Endothelial cell of umbilical vein (primary cell): ENCODE data around the gene COX18.

ENCODE experiments used
- EZH2 ChIP-seq: IDR thresholded peaks from 2 replicates; pipeline ENCODE4 v1.6.1; 2012; ENCODE audit warnings: borderline replicate concordance, low read depth, mild to moderate bottlenecking, moderate library complexity, low read length, inconsistent platforms; ENCODE audit not compliant: severe bottlenecking
- FOS ChIP-seq: IDR thresholded peaks from 2 replicates; pipeline ENCODE4 v1.6.1; 2011; ENCODE audit warnings: mild to moderate bottlenecking, low read length, moderate library complexity, borderline replicate concordance; ENCODE audit not compliant: insufficient read depth
- POLR2AphosphoS5 ChIP-seq: IDR thresholded peaks from 2 replicates; pipeline ENCODE4 v1.6.1; 2012; ENCODE audit warnings: low read depth, mild to moderate bottlenecking, control low read depth, low read length, moderate library complexity; ENCODE audit not compliant: insufficient read depth
- TF ChIP-seq, protein P1 (sequence below), 2 donors: IDR thresholded peaks; 1 replicate in 1 of 2; 2 replicates in 1 of 2; pipeline ENCODE4 v1.5.1; 2011; ENCODE audit warnings: low read length in 2 of 2, mild to moderate bottlenecking in 2 of 2, moderate library complexity in 2 of 2, control low read depth in 1 of 2, inconsistent platforms in 1 of 2, low read depth in 1 of 2; ENCODE audit not compliant: insufficient read depth in 1 of 2; ENCODE audit errors: extremely low read depth in 1 of 2
- TF ChIP-seq, protein P2 (sequence below): IDR thresholded peaks from 2 replicates; pipeline ENCODE4 v1.6.1; 2011; ENCODE audit not compliant: insufficient read depth, insufficient read length

DNA sequence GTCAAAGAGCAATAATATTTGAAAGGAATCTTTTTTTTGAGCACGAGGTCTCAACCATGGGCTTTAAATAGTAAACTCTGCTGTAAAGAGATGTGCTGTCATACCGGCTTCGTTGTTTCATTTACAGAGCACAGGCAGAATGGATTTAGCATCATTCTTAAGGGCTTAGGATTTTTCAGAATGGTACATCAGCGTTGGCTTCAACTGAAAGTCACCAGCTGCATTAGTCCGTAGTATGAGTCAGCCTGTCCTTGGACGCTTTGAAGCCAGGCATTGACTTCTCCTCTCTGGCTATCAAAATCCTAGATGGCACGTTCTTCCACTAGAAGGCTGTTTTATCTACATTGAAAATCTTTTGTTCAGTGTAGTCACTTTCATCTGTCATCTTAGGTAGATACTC, 23.6 kb downstream of the COX18 start:
- TF ChIP-seq EZH2 (no peak), FOS (no peak), POLR2AphosphoS5 (no peak)
- TF ChIP-seq, protein P1, sequence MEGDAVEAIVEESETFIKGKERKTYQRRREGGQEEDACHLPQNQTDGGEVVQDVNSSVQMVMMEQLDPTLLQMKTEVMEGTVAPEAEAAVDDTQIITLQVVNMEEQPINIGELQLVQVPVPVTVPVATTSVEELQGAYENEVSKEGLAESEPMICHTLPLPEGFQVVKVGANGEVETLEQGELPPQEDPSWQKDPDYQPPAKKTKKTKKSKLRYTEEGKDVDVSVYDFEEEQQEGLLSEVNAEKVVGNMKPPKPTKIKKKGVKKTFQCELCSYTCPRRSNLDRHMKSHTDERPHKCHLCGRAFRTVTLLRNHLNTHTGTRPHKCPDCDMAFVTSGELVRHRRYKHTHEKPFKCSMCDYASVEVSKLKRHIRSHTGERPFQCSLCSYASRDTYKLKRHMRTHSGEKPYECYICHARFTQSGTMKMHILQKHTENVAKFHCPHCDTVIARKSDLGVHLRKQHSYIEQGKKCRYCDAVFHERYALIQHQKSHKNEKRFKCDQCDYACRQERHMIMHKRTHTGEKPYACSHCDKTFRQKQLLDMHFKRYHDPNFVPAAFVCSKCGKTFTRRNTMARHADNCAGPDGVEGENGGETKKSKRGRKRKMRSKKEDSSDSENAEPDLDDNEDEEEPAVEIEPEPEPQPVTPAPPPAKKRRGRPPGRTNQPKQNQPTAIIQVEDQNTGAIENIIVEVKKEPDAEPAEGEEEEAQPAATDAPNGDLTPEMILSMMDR (IDR thresholded peaks at IDR 0.05; ENCODE audit: extremely low read depth in 1 of 2, insufficient read depth in 1 of 2, low read depth in 1 of 2, low read length in 2 of 2): no peak
- TF ChIP-seq, protein P2, sequence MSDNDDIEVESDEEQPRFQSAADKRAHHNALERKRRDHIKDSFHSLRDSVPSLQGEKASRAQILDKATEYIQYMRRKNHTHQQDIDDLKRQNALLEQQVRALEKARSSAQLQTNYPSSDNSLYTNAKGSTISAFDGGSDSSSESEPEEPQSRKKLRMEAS: no peak
